Neuronal stem cell (in vitro differentiated cells): ENCODE measurements around the gene ZIC4.

Source experiments
- DNase-seq: peaks from one replicate; pipeline ENCODE4 v3.0.0-alpha.2; 2013; ENCODE audit warnings: low spot score
- H2AFZ ChIP-seq: one replicate; pipeline ENCODE4 v1.6.1; 2013; ENCODE audit warnings: mild to moderate bottlenecking, low read length, inconsistent platforms
- H2AK5ac ChIP-seq: 2 replicates; pipeline ENCODE4 v1.6.1; 2013; ENCODE audit warnings: low read depth, mild to moderate bottlenecking, inconsistent platforms, low read length, moderate library complexity, mixed read lengths
- H2BK120ac ChIP-seq: 2 replicates; pipeline ENCODE4 v1.6.1; 2013; ENCODE audit warnings: low read depth, mild to moderate bottlenecking, inconsistent platforms, low read length, moderate library complexity, mixed read lengths
- H2BK12ac ChIP-seq: one replicate; pipeline ENCODE4 v1.6.1; 2013; ENCODE audit warnings: low read length, inconsistent platforms
- H2BK15ac ChIP-seq: 2 replicates; pipeline ENCODE4 v1.6.1; 2013; ENCODE audit warnings: mild to moderate bottlenecking, low read length, inconsistent platforms, mixed read lengths
- H2BK5ac ChIP-seq: one replicate; pipeline ENCODE4 v1.6.1; 2013; ENCODE audit warnings: inconsistent platforms, mild to moderate bottlenecking, low read length, moderate library complexity
- H3K14ac ChIP-seq: one replicate; pipeline ENCODE4 v1.6.1; 2013; ENCODE audit warnings: low read length, inconsistent platforms
- H3K18ac ChIP-seq: 2 replicates; pipeline ENCODE4 v1.6.1; 2013; ENCODE audit warnings: low read length, inconsistent platforms
- H3K23ac ChIP-seq: 2 replicates; pipeline ENCODE4 v1.6.1; 2013; ENCODE audit warnings: low read depth, mild to moderate bottlenecking, mixed read lengths, low read length, inconsistent platforms; ENCODE audit not compliant: poor library complexity
- H3K27ac ChIP-seq: replicated peaks from 3 replicates; pipeline ENCODE4 v1.5.1; 2013; ENCODE audit warnings: low read length, inconsistent platforms
- H3K27me3 ChIP-seq, 3 experiments: 2 replicates each; pipeline ENCODE4 v1.6.1; 2013; ENCODE audit warnings: low read length in 3 of 3, mild to moderate bottlenecking in 2 of 3, inconsistent platforms in 1 of 3, low read depth in 1 of 3, mixed read lengths in 1 of 3, moderate library complexity in 1 of 3; ENCODE audit not compliant: control insufficient read depth in 3 of 3, insufficient read depth in 3 of 3
- H3K36me3 ChIP-seq, 2 donors: replicated peaks in 1 of 2; 2 replicates each; pipeline ENCODE4 v1.6.1; 2013; ENCODE audit warnings: low read length in 2 of 2; ENCODE audit not compliant: control insufficient read depth in 2 of 2, insufficient read depth in 2 of 2
- H3K4ac ChIP-seq: 2 replicates; pipeline ENCODE4 v1.6.1; 2013; ENCODE audit warnings: inconsistent platforms, mild to moderate bottlenecking, low read length, moderate library complexity
- H3K4me1 ChIP-seq, 2 donors: 1 replicate in 1 of 2; 2 replicates in 1 of 2; pipeline ENCODE4 v1.6.1; 2013; ENCODE audit warnings: low read length in 2 of 2, low read depth in 1 of 2; ENCODE audit not compliant: control insufficient read depth in 2 of 2, insufficient read depth in 1 of 2
- H3K4me2 ChIP-seq: one replicate; pipeline ENCODE4 v1.6.1; 2013; ENCODE audit warnings: mild to moderate bottlenecking, low read length, inconsistent platforms; ENCODE audit not compliant: insufficient read depth, poor library complexity, severe bottlenecking
- H3K4me3 ChIP-seq, 2 donors: 2 replicates each; pipeline ENCODE4 v1.5.1; 2013; ENCODE audit warnings: low read length in 2 of 2, mild to moderate bottlenecking in 2 of 2, inconsistent platforms in 1 of 2, moderate library complexity in 1 of 2
- H3K79me1 ChIP-seq: one replicate; pipeline ENCODE4 v1.6.1; 2013; ENCODE audit warnings: low read depth, mild to moderate bottlenecking, inconsistent platforms, low read length, moderate library complexity
- H3K9ac ChIP-seq: one replicate; pipeline ENCODE4 v1.6.1; 2013; ENCODE audit warnings: mild to moderate bottlenecking, low read depth, low read length, inconsistent platforms; ENCODE audit not compliant: poor library complexity
- H3K9me3 ChIP-seq, 2 donors: replicated peaks in 1 of 2; 2 replicates each; pipeline versions ENCODE3 to v1.6.1; 2013; ENCODE audit warnings: low read length in 2 of 2, mild to moderate bottlenecking in 2 of 2, inconsistent platforms in 1 of 2, low read depth in 1 of 2, mixed read lengths in 1 of 2, moderate library complexity in 1 of 2; ENCODE audit not compliant: control insufficient read depth in 2 of 2, insufficient read depth in 1 of 2
- H4K8ac ChIP-seq: one replicate; pipeline ENCODE4 v1.6.1; 2013; ENCODE audit warnings: low read depth, mild to moderate bottlenecking, inconsistent platforms, low read length, moderate library complexity
- H4K91ac ChIP-seq: one replicate; pipeline ENCODE4 v1.6.1; 2013; ENCODE audit warnings: low read length, low read depth, mild to moderate bottlenecking, inconsistent platforms; ENCODE audit not compliant: poor library complexity
- whole genome bisulfite sequencing, 2 donors: extraction: QIAGEN DNeasy Blood & Tissue Kit; methylation state at CpG; one replicate each; pipeline ENCODE4 v1.1.7; 2013; ENCODE audit warnings: missing lambda C conversion rate in 2 of 2, mixed read lengths in 1 of 2; ENCODE audit not compliant: insufficient read length in 2 of 2, insufficient replicate concordance in 1 of 2; ENCODE audit errors: extremely low coverage in 2 of 2; 5-methylcytosine and 5-hydroxymethylcytosine counted together

The ZIC4 gene

GRCh38 chr3:147420353-147421183, 14.2 kb upstream of the ZIC4 start:
- peak overlapping the region; percentile 87 for H3K4me2 ChIP-seq
- peaks cover 0 to 20% of the 10 kb centered on the region in 2 donors for H3K9me3 ChIP-seq
- no peak overlapping the region for H3K23ac ChIP-seq
- no peak overlapping the region for H3K4me3 ChIP-seq
- H2BK12ac ChIP-seq = no peak overlapping the region
- no peak overlapping the region for H2BK15ac ChIP-seq
- H3K27ac ChIP-seq = no peak overlapping the region
- H3K4me1 ChIP-seq = peaks cover 0 to 10% of the 10 kb centered on the region in 2 donors
- H4K91ac ChIP-seq = no peak overlapping the region
- H3K18ac ChIP-seq = peak overlapping the region; percentile 67
- peaks cover 6 to 73% (median 19%) of the 10 kb centered on the region in 3 experiments for H3K27me3 ChIP-seq
- peak overlapping the region; percentile 48 for H2AK5ac ChIP-seq
- no peak overlapping the region for H2BK5ac ChIP-seq
- H3K79me1 ChIP-seq = no peaks in the 10 kb centered on the region
- H2BK120ac ChIP-seq = no peak overlapping the region
- H3K9ac ChIP-seq = peak overlapping the region; percentile 53
- H2AFZ ChIP-seq = no peak overlapping the region
- no peak for DNase-seq
- H3K14ac ChIP-seq = no peak overlapping the region
- H4K8ac ChIP-seq = no peak overlapping the region
- no CpG with 5 or more reads among the region's 32 CpGs for WGBS, 2 donors
- no peak overlapping the region for H3K4ac ChIP-seq
- H3K36me3 ChIP-seq = peaks cover 0 to 13% of the 10 kb centered on the region in 2 donors

- Histone ChIP-seq H3K79me1 (no peaks in the 10 kb centered on the region), H2AK5ac (no peak overlapping the region), H3K9ac (no peak overlapping the region), H3K4ac (no peak overlapping the region), H2BK120ac (no peak overlapping the region), H2BK12ac (no peak overlapping the region), H3K36me3 (peaks cover 0 to 19% of the 10 kb centered on the region in 2 donors), H3K27ac (no peak overlapping the region), H2BK5ac (no peak overlapping the region), H2BK15ac (peak overlapping the region; percentile 28), H3K18ac (no peak overlapping the region), H3K27me3 (peaks cover 6 to 73% (median 19%) of the 10 kb centered on the region in 3 experiments), H3K23ac (no peak overlapping the region), H3K9me3 (peaks cover 0 to 20% of the 10 kb centered on the region in 2 donors), H4K8ac (no peak overlapping the region), H2AFZ (no peak overlapping the region), H3K4me3 (peak overlapping the region in 1 of 2 donors; percentile 77), H3K4me1 (peaks cover 0 to 12% of the 10 kb centered on the region in 2 donors), H3K4me2 (peak overlapping the region; percentile 88), H3K14ac (no peak overlapping the region), H4K91ac (no peak overlapping the region)
- WGBS, 2 donors = no CpG with 5 or more reads among the region's 10 CpGs
- no peak for DNase-seq
These were observed 13.5 kb upstream of the ZIC4 start for GRCh38 chr3:147419781-147420224.

GRCh38 chr3:147418808-147419701, 12.7 kb upstream of the ZIC4 start:
- Histone ChIP-seq H3K4me2 (peak overlapping the region; percentile 88), H3K4ac (no peak overlapping the region), H2AK5ac (no peak overlapping the region), H3K4me1 (peaks cover 0 to 10% of the 10 kb centered on the region in 2 donors), H3K4me3 (peak overlapping the region in 1 of 2 donors; percentile 77), H2BK5ac (no peak overlapping the region), H2BK15ac (peak overlapping the region; percentile 28), H3K27me3 (peaks cover 6 to 73% (median 19%) of the 10 kb centered on the region in 3 experiments), H3K36me3 (peaks cover 0 to 26% of the 10 kb centered on the region in 2 donors), H2BK12ac (no peak overlapping the region), H2BK120ac (no peak overlapping the region), H4K8ac (no peak overlapping the region), H3K79me1 (no peaks in the 10 kb centered on the region), H4K91ac (no peak overlapping the region), H3K14ac (no peak overlapping the region), H3K9me3 (peaks cover 0 to 20% of the 10 kb centered on the region in 2 donors), H2AFZ (no peak overlapping the region), H3K18ac (peak overlapping the region; percentile 41), H3K27ac (no peak overlapping the region), H3K23ac (no peak overlapping the region), H3K9ac (no peak overlapping the region)
- peak; percentile 84 for DNase-seq
- WGBS, 2 donors = no CpG with 5 or more reads among the region's 54 CpGs
